Stimulated activated CD8-positive, alpha-beta memory T cell treated with anti-CD3 and anti-CD28 coated beads, Interleukin-7, amount 100 ng/mL, for 24 hours (primary cell): ENCODE measurements around the gene BPHL.
A peak's percentile ranks its signal among the peaks of the same experiment; 100 is the strongest.
"Not testable (repeated sequence)": the region's sequence is repeated elsewhere in the genome, so short reads cannot be mapped to it uniquely, and the experiment has no call there.

ENCODE experiments used
- DNase-seq: peaks from one replicate; pipeline ENCODE4 v3.0.0-alpha.2; 2020; ENCODE audit warnings: low read depth

BPHL gene

GRCh38 chr6:3118353-3119039 is at the start of gene BPHL:
TSS of gene BPHL (plus strand) at chr6:3118711. CDS start at chr6:3118741, 30 bp downstream.
- peak; percentile 100 for DNase-seq

GRCh38 chr6:3071568-3071967 is 46.9 kb upstream of the BPHL start:
- DNase-seq = no peak

- DNase-seq = no peak
Measured at GRCh38 chr6:3072798-3073197, 45.7 kb upstream of the BPHL start.

- DNase-seq = no peak
Measured at GRCh38 chr6:3073382-3073781, 45.1 kb upstream of the BPHL start.

- DNase-seq = no peak
Measured at GRCh38 chr6:3075772-3076113, 42.8 kb upstream of the BPHL start.

GRCh38 chr6:3076320-3076719 is 42.2 kb upstream of the BPHL start:
- no peak for DNase-seq

- no peak for DNase-seq
Measured at GRCh38 chr6:3077430-3077829, 41.1 kb upstream of the BPHL start.

GRCh38 chr6:3078952-3079351 is 39.6 kb upstream of the BPHL start:
- DNase-seq = not testable (repeated sequence)

GRCh38 chr6:3079682-3080081 is 38.8 kb upstream of the BPHL start:
- no peak for DNase-seq

- DNase-seq = no peak
Measured at GRCh38 chr6:3081960-3082359, 36.6 kb upstream of the BPHL start.

- no peak for DNase-seq
Measured at GRCh38 chr6:3085074-3085473, 33.4 kb upstream of the BPHL start.

- no peak for DNase-seq
Measured at GRCh38 chr6:3086282-3086946, 32.1 kb upstream of the BPHL start.

- no peak for DNase-seq
Measured at GRCh38 chr6:3088446-3088845, 30.1 kb upstream of the BPHL start.

GRCh38 chr6:3088968-3089367 is 29.5 kb upstream of the BPHL start:
- no peak for DNase-seq

- DNase-seq = no peak
Measured at GRCh38 chr6:3090013-3090412, 28.5 kb upstream of the BPHL start.

GRCh38 chr6:3094815-3095214 is 23.7 kb upstream of the BPHL start:
- DNase-seq = no peak

GRCh38 chr6:3102875-3103274 is 15.6 kb upstream of the BPHL start:
- no peak for DNase-seq

- no peak for DNase-seq
Measured at GRCh38 chr6:3108746-3109414, 9.6 kb upstream of the BPHL start.

- no peak for DNase-seq
Measured at GRCh38 chr6:3109761-3110160, 8.8 kb upstream of the BPHL start.

GRCh38 chr6:3114377-3114776 is 4.1 kb upstream of the BPHL start:
- no peak for DNase-seq

GRCh38 chr6:3117912-3118352 is 579 bp upstream of the BPHL start:
- DNase-seq = no peak

GRCh38 chr6:3119040-3119723 is 671 bp downstream of the BPHL start:
- DNase-seq = no peak

GRCh38 chr6:3120765-3121089 is 2.2 kb downstream of the BPHL start:
- no peak for DNase-seq
